Activated CD4-positive, alpha-beta T cell treated with anti-CD3 and anti-CD28 coated beads, Interleukin-2, amount 10 ng/mL, durations not matched to agents 7 days and 5 days (primary cell): ENCODE measurements around the gene ZNF639. TPM values are rescaled to one million over a fixed set of nuclear protein-coding genes. Genes with fewer than 3 reads are reported as not detected.
"Not testable (repeated sequence)": the region's sequence is repeated elsewhere in the genome, so short reads cannot be mapped to it uniquely, and the experiment has no call there.

Experiments
- CTCF ChIA-PET: fragments of 350-600 bp; sonication (Branson Sonifier 250); formaldehyde crosslinking; loops from one replicate; lab custom pipeline; 2021; ENCODE audit warnings: antibody characterized with exemption; lab: Charles Lee
- POLR2A ChIA-PET: fragments of 350-600 bp; sonication (Branson Sonifier 250); formaldehyde crosslinking; loops from one replicate; lab custom pipeline; 2021; ENCODE audit warnings: antibody characterized with exemption; lab: Charles Lee
- DNase-seq: peaks from one replicate; pipeline ENCODE4 v3.0.0-alpha.2; 2020
- H3K27ac Mint-ChIP-seq: one replicate; pipeline ENCODE4 v1.8.0; 2021; ENCODE audit warnings: mild to moderate bottlenecking, moderate library complexity, mixed read lengths
- H3K27me3 Mint-ChIP-seq: one replicate; pipeline ENCODE4 v1.8.0; 2021; ENCODE audit warnings: mixed read lengths
- H3K36me3 Mint-ChIP-seq: one replicate; pipeline ENCODE4 v1.8.0; 2021; ENCODE audit warnings: low read depth, mixed read lengths
- H3K4me1 Mint-ChIP-seq: one replicate; pipeline ENCODE4 v1.8.0; 2021; ENCODE audit warnings: mixed read lengths
- H3K4me3 Mint-ChIP-seq: one replicate; pipeline ENCODE4 v1.8.0; 2021; ENCODE audit warnings: mild to moderate bottlenecking, moderate library complexity, mixed read lengths
- H3K9me3 Mint-ChIP-seq: one replicate; pipeline ENCODE4 v1.8.0; 2021; ENCODE audit warnings: mixed read lengths
- total RNA-seq, 2 experiments: library from RNA; stranded (reverse); gene quantifications; one replicate each; pipeline ENCODE4 v1.2.3, GENCODE V29; 2021

Gene ZNF639, protein sequence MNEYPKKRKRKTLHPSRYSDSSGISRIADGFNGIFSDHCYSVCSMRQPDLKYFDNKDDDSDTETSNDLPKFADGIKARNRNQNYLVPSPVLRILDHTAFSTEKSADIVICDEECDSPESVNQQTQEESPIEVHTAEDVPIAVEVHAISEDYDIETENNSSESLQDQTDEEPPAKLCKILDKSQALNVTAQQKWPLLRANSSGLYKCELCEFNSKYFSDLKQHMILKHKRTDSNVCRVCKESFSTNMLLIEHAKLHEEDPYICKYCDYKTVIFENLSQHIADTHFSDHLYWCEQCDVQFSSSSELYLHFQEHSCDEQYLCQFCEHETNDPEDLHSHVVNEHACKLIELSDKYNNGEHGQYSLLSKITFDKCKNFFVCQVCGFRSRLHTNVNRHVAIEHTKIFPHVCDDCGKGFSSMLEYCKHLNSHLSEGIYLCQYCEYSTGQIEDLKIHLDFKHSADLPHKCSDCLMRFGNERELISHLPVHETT
- 10 to 100 TPM; 28.0 to 34.7 TPM for total RNA-seq

DNA sequence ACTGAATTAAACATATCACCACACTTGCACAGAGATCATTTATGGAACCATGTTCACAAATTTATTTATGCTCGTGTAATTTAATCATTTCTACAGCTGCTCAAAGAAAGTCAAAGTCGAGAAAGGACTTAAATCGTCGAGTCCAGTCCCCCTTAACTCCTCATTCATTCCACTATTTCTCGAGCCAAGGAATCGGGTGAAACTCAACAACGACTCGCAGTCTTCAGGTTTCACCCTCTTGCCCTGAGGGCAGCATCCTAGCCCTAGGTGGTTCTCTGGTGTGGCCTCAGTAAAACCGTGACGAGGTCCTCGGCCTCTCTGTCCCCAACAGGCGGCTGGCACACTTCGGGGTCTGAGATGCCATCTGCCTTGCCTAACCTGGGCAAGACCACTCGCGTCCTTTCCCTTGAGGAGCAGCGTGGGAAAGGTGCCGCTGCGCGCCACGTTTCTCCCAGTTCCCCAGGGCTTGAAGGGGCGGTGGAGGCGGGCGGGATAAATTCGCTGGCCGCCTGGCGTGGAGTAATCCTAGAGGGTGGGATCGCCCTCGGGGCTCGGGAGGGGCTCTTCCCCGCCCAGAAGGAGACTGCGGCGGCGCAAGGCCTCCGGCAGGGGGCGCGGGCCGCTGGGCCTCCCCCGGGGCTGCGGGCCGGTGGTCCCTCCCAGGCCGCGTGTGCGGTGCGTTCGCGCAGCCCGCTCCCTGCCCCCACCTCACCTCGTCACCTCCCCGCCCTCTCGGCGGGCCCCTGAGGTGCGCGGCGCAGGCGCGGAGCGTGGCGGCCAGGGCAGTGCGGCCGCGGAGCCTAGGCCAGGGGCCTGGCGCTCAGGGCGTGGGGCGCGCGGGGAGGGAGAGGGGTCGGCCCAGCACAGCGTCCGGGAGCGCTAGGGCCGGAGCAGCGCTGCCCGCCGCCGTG lies at the start of gene ZNF639:
TSS of gene ZNF639 (plus strand) at position 746 of the 911 bp plus-strand sequence. CDS start 5,263 bp downstream, outside the sequence.
- Mint-ChIP-seq H3K9me3 (no peaks in the 10 kb centered on the region), H3K27me3 (peaks cover 6% of the 10 kb centered on the region), H3K4me1 (peaks cover 37% of the 10 kb centered on the region), H3K27ac (peak within 1 kb of the TSS; percentile 97), H3K4me3 (peak within 1 kb of the TSS; percentile 94), H3K36me3 (peaks cover 19% of the 10 kb centered on the region)
- POLR2A ChIA-PET = no interaction called here
- peak; percentile 82 for DNase-seq
- CTCF ChIA-PET = interaction anchor here (0.6 to 5.2 kb wide), 8 partner anchors 8 to 306 kb away, joined by 3 to 21 read pairs (median 3); no protein-coding TSS in a partner anchor

DNA sequence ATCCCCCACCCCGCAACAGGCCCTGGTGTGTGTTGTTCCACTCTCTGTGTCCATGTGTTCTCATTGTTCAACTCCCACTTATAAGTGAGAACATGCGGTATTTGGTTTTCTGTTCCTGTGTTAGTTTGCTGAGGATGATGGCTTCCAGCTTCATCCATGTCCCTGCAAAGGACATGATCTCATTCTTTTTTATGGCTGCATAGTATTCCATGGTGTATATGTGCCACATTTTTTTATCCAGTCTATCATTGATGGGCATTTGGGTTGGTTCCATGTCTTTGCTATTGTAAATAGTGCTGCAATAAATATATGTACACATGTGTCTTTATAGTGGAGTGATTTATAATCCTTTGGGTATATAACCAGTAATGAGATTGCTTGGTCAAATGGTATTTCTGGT lies 48.4 kb upstream of the ZNF639 start:
- H3K27ac Mint-ChIP-seq, DNase-seq, H3K4me1 Mint-ChIP-seq, CTCF ChIA-PET, H3K9me3 Mint-ChIP-seq, H3K4me3 Mint-ChIP-seq, H3K36me3 Mint-ChIP-seq, H3K27me3 Mint-ChIP-seq: not testable (repeated sequence)
- POLR2A ChIA-PET = interaction anchor here (0.6 kb wide), 1 partner anchor 43 kb away, joined by 5 read pairs; no protein-coding TSS in a partner anchor

DNA sequence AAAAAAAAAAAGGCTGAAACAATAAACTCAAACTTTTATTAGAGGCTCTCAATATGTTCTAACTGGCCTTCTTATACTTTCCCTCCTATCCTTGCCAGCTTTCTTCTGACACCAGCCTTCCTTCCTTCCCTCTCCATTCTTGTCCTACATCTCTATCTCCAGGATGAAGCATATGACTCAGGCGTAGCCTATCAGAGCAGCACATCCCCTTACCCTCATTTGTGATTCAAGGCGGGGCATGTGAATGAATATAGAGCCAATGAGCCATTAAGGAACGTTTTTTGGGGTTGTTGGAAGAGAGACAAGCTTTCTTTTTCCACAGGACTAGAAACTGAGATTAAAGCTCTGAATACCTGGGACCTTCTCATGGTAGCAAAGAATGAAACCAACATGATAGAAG lies 46.8 kb upstream of the ZNF639 start:
- Mint-ChIP-seq H3K4me3 (no peak overlapping the region), H3K36me3 (no peaks in the 10 kb centered on the region), H3K27me3 (peaks cover 2% of the 10 kb centered on the region), H3K27ac (no peak overlapping the region), H3K9me3 (no peaks in the 10 kb centered on the region), H3K4me1 (no peaks in the 10 kb centered on the region)
- CTCF ChIA-PET = interaction anchor here (0.7 to 1.0 kb wide), 4 partner anchors 22 to 282 kb away, joined by 3 to 4 read pairs (median 3); no protein-coding TSS in a partner anchor
- POLR2A ChIA-PET = no interaction called here
- DNase-seq = no peak

DNA sequence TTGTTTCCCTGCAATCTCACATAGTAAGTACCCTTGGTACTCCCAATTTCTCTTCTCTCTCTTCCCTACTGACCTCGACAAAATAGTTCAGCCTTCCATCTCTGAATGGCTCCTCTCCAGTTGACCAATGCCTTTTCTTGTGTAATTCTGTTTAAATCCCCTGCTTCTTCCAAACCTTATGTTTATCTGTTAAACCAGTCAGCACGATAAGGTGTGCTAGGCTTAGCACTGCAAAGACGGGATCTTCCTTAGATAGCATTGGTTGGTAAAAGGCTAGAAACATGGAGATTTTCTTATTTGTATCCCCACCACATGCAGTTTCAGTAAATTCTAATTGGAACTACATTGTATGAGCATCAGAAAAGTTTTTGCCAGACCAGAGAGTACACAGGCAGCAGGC lies 46.1 kb upstream of the ZNF639 start:
- Mint-ChIP-seq H3K27ac (no peak overlapping the region), H3K4me1 (no peaks in the 10 kb centered on the region), H3K4me3 (no peak overlapping the region), H3K36me3 (no peaks in the 10 kb centered on the region), H3K27me3 (peaks cover 3% of the 10 kb centered on the region), H3K9me3 (no peaks in the 10 kb centered on the region)
- POLR2A ChIA-PET = no interaction called here
- CTCF ChIA-PET = no interaction called here
- no peak for DNase-seq

DNA sequence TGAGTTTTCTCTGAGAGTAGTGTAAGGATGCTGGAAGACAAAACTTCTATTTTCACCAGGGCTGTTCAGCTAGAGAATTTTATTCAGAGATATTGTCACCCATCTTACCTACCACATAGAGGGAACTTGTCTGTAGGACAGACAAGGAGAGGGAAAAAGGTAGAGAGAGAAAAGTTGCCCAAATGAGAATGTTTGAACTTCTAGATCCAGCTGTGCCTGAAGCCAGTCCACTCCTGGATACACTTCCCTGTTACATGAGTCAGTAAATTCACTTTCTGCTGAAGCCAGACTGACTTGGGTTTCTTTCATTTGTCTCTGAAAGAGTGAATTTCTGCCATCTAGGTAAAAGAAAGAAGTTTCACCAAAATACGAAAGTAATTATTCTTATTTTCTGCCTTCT lies 44.7 kb upstream of the ZNF639 start:
- Mint-ChIP-seq H3K4me1 (no peaks in the 10 kb centered on the region), H3K27me3 (peaks cover 11% of the 10 kb centered on the region), H3K4me3 (no peak overlapping the region), H3K36me3 (no peaks in the 10 kb centered on the region), H3K27ac (no peak overlapping the region), H3K9me3 (no peaks in the 10 kb centered on the region)
- DNase-seq = no peak
- CTCF ChIA-PET = interaction anchor here (0.6 kb wide), 1 partner anchor 95 kb away, joined by 3 read pairs; no protein-coding TSS in a partner anchor
- POLR2A ChIA-PET = no interaction called here

DNA sequence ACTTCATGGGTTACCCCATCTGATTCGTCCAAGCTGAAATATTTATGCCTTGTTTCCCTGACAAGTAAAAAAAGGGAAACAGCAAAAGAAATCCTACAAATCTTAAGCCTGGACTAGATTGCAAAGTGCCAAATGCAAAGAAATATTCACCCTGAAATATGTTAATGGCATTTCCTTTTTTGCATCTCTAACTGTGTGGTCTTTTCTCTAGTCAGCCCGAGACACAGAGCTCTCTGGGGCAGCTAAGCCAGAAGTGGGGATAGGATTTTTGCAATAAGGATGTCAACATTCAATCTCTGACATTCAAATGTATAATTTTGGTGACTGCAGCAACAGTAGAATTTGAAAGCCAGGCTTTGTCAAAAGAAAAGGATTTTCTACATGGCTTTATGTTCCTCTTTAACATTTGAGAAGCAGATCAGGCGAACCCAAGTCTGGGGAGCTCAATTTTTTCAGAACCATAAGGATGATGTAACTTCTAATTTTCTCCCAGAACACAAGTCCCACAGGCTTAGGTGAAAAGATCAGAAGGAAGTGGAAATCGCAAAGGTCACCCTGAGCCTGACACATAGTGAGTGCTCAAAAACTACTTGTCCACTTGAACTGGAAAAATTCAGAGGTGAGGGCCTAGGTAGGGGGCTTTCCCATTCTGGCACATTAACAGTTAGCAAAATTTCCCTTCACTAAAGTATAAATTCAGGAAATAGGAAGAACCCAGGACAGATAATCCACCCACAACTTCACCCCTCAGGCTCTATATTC lies 43.7 kb upstream of the ZNF639 start:
- Mint-ChIP-seq H3K4me1 (no peaks in the 10 kb centered on the region), H3K36me3 (no peaks in the 10 kb centered on the region), H3K27ac (no peak overlapping the region), H3K27me3 (peaks cover 14% of the 10 kb centered on the region), H3K9me3 (no peaks in the 10 kb centered on the region), H3K4me3 (no peak overlapping the region)
- no peak for DNase-seq
- POLR2A ChIA-PET = no interaction called here
- CTCF ChIA-PET = no interaction called here

DNA sequence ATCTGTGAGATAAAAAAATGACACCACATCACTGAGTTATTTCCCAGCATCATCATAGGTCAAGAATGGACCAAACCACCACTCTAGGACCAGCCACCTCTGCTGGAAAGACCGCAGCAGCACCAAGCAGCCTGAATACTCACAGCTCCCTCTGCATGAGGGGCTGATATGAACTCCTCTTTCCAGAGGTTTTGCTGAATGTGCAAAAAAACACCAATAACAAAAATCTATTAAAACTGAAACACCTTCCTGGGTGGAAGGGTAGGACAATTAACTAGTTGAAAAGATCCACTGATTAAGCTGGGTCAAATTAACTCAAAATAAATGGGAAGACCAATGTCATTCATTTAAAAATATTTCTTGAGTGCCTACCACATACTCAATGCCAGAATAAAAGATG lies 43.0 kb upstream of the ZNF639 start:
- no peak overlapping the region for H3K4me3 Mint-ChIP-seq
- ChIA-PET CTCF (no interaction called here), POLR2A (no interaction called here)
- H3K36me3 Mint-ChIP-seq = no peaks in the 10 kb centered on the region
- no peaks in the 10 kb centered on the region for H3K9me3 Mint-ChIP-seq
- no peak overlapping the region for H3K27ac Mint-ChIP-seq
- H3K27me3 Mint-ChIP-seq = peaks cover 14% of the 10 kb centered on the region
- no peaks in the 10 kb centered on the region for H3K4me1 Mint-ChIP-seq
- DNase-seq = no peak

DNA sequence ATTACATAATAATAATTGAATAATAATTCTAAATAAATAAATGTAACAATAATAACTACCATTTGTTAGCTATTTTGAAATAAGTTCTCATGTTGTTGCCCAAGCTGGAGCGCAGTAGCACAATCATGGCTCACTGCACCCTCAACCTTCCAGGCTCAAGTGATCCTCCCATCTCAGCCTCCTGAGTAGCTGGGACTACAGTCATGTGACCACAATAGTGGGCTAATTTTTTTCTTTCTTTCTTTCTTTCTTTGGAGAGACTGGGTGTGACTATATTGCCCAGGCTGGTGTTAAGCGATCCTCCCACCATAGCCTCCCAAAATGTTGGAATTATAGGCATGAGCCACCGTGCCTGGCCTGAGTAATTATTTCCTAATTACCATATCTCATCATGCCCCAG lies 41.0 kb upstream of the ZNF639 start:
- Mint-ChIP-seq H3K4me3 (no peak overlapping the region), H3K27me3 (peaks cover 14% of the 10 kb centered on the region)
- POLR2A ChIA-PET = no interaction called here

DNA sequence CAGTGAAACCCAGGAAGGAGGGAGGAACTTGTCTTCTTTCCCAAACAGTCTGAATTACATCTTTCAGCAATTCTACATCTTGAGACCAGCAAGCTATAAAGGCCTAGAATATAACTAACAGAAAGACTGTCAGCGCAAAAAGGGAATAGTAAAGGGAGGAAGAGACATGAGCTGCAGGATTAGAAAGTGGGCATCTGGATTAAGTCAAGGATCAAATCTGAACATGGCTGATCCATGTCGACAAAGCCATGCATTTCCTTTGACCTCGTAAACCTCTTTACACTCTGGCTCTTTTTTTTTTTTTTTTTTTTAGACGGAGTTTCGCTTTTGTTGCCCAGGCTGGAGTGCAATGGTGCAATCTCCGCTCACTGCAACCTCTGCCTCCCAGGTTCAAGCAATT lies 36.5 kb upstream of the ZNF639 start:
- POLR2A ChIA-PET = no interaction called here
- H3K9me3 Mint-ChIP-seq = no peaks in the 10 kb centered on the region

More for the DNA sequence above, 41.0 kb upstream of the ZNF639 start:
- Mint-ChIP-seq H3K36me3 (no peaks in the 10 kb centered on the region), H3K9me3 (no peaks in the 10 kb centered on the region), H3K27ac (no peak overlapping the region), H3K4me1 (no peaks in the 10 kb centered on the region)
- DNase-seq = no peak
- CTCF ChIA-PET = no interaction called here

DNA sequence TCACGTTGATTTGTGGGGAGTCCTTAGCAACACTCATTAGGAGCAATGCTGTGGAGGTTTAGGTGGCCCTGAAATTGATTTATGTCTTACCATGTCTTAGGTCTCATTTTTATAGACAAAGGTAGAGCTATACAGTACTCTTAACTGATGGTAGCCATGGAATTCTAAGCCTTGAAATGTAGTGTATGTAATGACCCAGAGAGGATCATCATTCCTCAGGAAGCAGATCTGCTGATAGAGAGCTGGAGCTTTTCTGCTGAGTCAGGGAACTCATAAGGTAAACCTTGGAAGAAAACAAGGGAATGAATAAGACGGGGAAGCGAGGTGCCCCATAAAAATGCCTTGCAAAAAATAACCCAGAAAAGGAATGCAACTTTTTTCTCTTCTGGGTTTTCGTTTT lies 34.0 kb upstream of the ZNF639 start:
- H3K9me3 Mint-ChIP-seq = no peaks in the 10 kb centered on the region
- CTCF ChIA-PET = no interaction called here

More for the DNA sequence above, 36.5 kb upstream of the ZNF639 start:
- Mint-ChIP-seq H3K27me3 (peaks cover 11% of the 10 kb centered on the region), H3K27ac (no peak overlapping the region), H3K4me1 (no peaks in the 10 kb centered on the region), H3K4me3 (no peak overlapping the region), H3K36me3 (no peaks in the 10 kb centered on the region)
- CTCF ChIA-PET = interaction anchor here (0.7 to 1.0 kb wide), 3 partner anchors 9 to 366 kb away, joined by 3 to 4 read pairs (median 3); no protein-coding TSS in a partner anchor
- no peak for DNase-seq

DNA sequence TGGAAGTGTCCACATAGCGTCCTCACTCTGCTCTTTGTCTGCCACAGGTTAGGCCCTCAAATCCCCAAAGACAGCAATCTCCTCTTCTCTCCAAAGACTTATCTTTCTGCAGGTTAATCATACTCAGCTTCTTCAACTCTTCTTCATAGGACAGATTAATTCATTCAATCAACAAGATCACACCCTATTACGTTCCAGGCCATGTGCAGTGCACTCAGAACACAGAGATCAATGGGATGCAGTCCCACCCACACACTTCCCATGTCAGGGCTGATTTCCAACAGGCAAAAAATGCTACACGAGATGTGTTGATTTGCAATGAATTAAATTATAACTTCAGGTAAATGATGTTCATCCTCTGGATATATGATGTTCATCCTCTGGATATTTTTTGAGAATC lies 33.5 kb upstream of the ZNF639 start:
- CTCF ChIA-PET = no interaction called here
- H3K27me3 Mint-ChIP-seq = peaks cover 8% of the 10 kb centered on the region
- H3K27ac Mint-ChIP-seq = no peak overlapping the region
- no peak for DNase-seq
- no peaks in the 10 kb centered on the region for H3K4me1 Mint-ChIP-seq
- no peaks in the 10 kb centered on the region for H3K36me3 Mint-ChIP-seq
- POLR2A ChIA-PET = no interaction called here
- no peak overlapping the region for H3K4me3 Mint-ChIP-seq
- no peaks in the 10 kb centered on the region for H3K9me3 Mint-ChIP-seq

More for the DNA sequence above, 34.0 kb upstream of the ZNF639 start:
- POLR2A ChIA-PET = no interaction called here
- Mint-ChIP-seq H3K27me3 (peaks cover 10% of the 10 kb centered on the region), H3K4me1 (no peaks in the 10 kb centered on the region), H3K4me3 (no peak overlapping the region), H3K27ac (no peak overlapping the region), H3K36me3 (no peaks in the 10 kb centered on the region)
- no peak for DNase-seq

DNA sequence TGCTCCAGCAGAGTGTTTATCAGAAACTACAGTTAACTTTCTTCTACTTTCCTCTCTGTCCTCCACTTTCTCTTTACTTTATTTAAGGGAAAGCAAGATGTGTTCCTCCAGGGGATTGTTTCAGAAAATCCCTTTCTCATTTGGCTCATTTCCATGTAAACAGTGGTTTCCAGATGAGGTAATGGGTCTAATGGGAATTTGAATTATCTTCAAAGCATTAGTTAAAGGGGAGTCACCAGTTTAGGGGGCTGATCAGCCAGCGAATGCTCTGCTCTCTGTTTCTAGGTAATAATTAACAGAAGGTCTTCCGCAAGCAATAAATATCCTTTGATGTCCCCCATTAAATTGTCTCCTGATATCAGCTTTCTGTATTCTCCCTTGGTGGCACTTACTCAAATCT lies 30.4 kb upstream of the ZNF639 start:
- no peak overlapping the region for H3K4me3 Mint-ChIP-seq
- POLR2A ChIA-PET = interaction anchor here (0.6 kb wide), 1 partner anchor 29 kb away, joined by 3 read pairs; no protein-coding TSS in a partner anchor
- peaks cover 11% of the 10 kb centered on the region for H3K27me3 Mint-ChIP-seq
- H3K27ac Mint-ChIP-seq = no peak overlapping the region
- H3K4me1 Mint-ChIP-seq = no peaks in the 10 kb centered on the region
- no peaks in the 10 kb centered on the region for H3K36me3 Mint-ChIP-seq
- CTCF ChIA-PET = no interaction called here
- H3K9me3 Mint-ChIP-seq = no peaks in the 10 kb centered on the region
- DNase-seq = no peak
